HUDEP-2 (cell line): ENCODE results near the gene FXYD4.

Experiments used
- DNase-seq, 76 experiments: peaks; one replicate each; lab custom pipeline; 2025; ENCODE audit not compliant: unreplicated experiment in 76 of 76; lab: John Stamatoyannopoulos, UW

The FXYD4 gene

GRCh38 chr10:43343126-43343525, 28.3 kb upstream of the FXYD4 start:
- DNase-seq, result no peak

GRCh38 chr10:43344051-43344450, 27.4 kb upstream of the FXYD4 start:
- DNase-seq, result no peak

GRCh38 chr10:43347997-43348396, 23.4 kb upstream of the FXYD4 start:
- DNase-seq, result no peak

- peak in 73 of 76 experiments; percentile 18 to 91 (median 73) for DNase-seq
Observed at GRCh38 chr10:43348511-43349312, 22.7 kb upstream of the FXYD4 start.

GRCh38 chr10:43350156-43350555, 21.3 kb upstream of the FXYD4 start:
- no peak for DNase-seq

GRCh38 chr10:43350686-43351085, 20.8 kb upstream of the FXYD4 start:
- no peak for DNase-seq

- DNase-seq, result no peak
Observed at GRCh38 chr10:43351301-43351700, 20.1 kb upstream of the FXYD4 start.

GRCh38 chr10:43352951-43353350, 18.5 kb upstream of the FXYD4 start:
- DNase-seq, result no peak

GRCh38 chr10:43353495-43354329, 17.7 kb upstream of the FXYD4 start:
- no peak for DNase-seq

GRCh38 chr10:43354330-43354635, 17.2 kb upstream of the FXYD4 start:
- peak in 2 of 76 experiments; percentile 6 to 44 for DNase-seq

- no peak for DNase-seq
Observed at GRCh38 chr10:43354879-43355380, 16.5 kb upstream of the FXYD4 start.

- DNase-seq, result peak in 68 of 76 experiments; percentile 16 to 88 (median 53)
Observed at GRCh38 chr10:43355749-43356371, 15.6 kb upstream of the FXYD4 start.

GRCh38 chr10:43360086-43360485, 11.3 kb upstream of the FXYD4 start:
- DNase-seq, result no peak

- peak in 4 of 76 experiments; percentile 15 to 41 (median 30) for DNase-seq
Observed at GRCh38 chr10:43361547-43362190, 9.8 kb upstream of the FXYD4 start.

- DNase-seq, result peak; percentile 53 to 98 (median 95)
Observed at GRCh38 chr10:43362191-43362839, 9.1 kb upstream of the FXYD4 start.

GRCh38 chr10:43365001-43365400, 6.4 kb upstream of the FXYD4 start:
- no peak for DNase-seq

- no peak for DNase-seq
Observed at GRCh38 chr10:43369921-43370320, 1.5 kb upstream of the FXYD4 start.

GRCh38 chr10:43370671-43371215, 693 bp upstream of the FXYD4 start:
- no peak for DNase-seq

- DNase-seq, result no peak
Observed at GRCh38 chr10:43372765-43373361, 1.4 kb downstream of the FXYD4 start.

- no peak for DNase-seq
Observed at GRCh38 chr10:43373461-43373860, 2.0 kb downstream of the FXYD4 start.
